Fibroblast of upper back skin (primary cell): ENCODE measurements around the gene CHMP6.

Experiments used
- DNase-seq: peaks from one replicate; pipeline ENCODE4 v3.0.0-alpha.2; 2013

Gene CHMP6

DNA sequence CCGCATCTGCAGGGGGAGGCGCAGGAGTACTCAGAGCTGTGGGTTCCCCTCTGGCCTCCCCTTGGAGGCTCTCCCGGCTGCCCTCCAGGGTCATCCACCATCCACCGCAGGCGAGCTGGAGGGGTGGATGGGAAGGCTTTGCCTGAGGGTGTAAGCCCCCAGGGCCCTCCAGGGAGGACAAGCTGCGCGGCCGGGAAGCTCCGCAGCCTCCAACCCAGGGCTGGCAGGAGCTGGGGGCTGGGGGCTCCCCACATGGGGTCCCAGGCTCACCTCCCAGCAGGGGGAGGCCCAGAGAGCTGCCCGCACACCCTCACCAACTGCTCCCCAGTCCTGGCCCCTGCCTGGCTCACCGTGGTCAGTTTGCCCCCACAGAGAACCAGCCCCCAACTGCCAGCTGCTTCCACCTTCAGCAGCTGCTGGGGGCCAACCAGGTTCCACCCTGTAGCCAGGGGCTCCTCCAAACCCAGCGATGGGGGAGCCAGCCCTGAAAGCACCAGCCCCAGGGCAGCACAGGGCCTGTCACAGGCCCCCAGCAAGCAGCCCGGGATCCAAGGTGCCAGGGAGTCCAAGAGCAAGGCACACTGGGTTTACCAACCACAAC lies 19.8 kb upstream of the CHMP6 start:
- no peak for DNase-seq

DNA sequence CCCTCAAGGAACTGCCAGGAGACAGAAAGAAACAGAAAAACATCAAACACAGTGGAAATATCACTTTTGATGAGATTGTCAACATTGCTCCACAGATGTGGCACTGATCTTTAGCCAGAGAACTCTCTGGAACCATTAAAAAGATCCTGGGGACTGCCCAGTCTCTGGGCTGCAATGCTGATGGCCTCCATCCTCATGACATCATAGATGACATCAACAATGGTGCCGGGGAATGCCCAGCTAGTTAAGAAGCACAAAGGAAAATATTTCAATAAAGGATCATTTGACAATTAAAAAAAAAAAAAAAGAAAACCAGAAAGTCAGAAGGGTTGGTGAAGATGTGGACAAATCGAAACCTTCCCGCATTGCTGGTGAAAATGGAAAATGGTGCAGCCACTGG lies 14.9 kb upstream of the CHMP6 start:
- DNase-seq: no peak

- no peak for DNase-seq
Observed at GRCh38 chr17:80977172-80977571, 14.5 kb upstream of the CHMP6 start.

GRCh38 chr17:80978499-80979497 lies 12.8 kb upstream of the CHMP6 start:
- DNase-seq: no peak

DNA sequence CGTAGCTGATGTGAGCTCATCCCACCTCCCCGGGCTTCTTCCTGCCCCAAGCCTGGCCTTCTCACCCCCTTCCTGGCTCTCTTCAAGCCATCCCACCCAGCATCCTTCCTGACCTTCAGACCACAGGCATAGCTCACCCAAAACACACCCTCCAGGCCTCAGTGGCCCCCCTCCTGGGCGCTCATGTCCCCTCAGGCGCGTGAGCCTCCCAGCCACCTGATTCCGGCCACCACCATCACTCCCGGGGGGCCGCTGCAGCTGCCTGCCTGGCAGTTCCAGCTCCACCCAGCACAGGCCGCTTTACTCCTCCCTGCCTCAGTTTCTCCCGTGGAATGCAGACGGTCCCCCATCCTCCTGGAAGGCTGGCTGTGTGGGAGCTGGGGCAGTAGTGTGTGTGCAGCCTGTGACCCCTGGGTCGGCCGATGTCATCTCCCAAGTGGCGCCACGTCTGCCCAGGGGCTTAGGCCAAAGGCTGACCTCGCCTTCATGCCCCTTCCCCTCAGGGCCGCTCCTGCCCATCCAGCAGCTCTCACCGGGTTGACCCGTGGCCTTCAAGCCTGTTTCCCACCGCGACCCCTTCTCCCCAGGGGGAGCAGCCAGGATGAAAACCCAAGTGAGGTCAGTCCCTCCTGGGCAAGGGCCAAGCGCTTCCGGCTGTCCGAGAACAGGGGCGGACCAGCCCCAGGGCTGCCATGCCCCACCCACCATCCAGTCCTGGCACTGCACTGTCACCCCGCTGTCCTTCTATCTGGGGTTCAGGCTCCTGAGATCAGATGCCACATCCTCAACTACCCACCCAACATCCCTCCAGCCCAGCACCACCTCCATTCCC lies 11.9 kb upstream of the CHMP6 start:
- no peak for DNase-seq

DNA sequence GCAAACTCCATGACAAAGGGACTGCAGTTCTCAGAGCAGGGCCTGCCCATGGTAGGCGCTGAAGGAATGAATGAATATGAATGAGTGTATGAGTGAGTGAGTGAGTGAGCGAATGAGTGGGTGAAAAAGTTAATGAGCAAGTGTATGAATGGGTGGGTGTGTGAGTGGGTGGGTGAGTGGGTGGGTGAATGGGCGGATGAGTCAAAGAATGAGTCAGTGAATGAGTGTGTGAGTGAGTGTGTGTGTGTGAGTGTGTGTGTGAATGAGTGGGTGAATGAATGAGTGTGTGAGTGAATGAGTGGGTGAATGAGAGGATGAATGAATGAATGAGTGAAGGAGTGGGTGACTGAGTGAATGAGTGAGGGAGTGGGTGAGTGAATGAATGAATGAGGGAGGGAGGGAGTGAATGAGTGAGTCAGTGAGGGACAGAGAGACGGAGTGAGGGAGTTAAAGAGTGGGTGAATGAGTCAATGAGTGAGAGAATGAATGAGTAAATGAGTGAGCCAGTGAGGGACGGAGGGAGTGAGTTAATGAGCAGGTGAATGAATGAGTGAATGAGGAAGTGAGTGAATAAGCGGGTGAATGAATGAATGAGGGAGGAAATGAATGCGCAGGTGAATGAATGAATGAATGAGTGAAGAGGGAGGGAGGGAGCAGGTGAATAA lies 11.1 kb upstream of the CHMP6 start:
- peak; percentile 19 for DNase-seq

- no peak for DNase-seq
Observed at GRCh38 chr17:80981062-80981902, 10.4 kb upstream of the CHMP6 start.

- DNase-seq: no peak
Observed at GRCh38 chr17:80981929-80982425, 9.7 kb upstream of the CHMP6 start.

DNA sequence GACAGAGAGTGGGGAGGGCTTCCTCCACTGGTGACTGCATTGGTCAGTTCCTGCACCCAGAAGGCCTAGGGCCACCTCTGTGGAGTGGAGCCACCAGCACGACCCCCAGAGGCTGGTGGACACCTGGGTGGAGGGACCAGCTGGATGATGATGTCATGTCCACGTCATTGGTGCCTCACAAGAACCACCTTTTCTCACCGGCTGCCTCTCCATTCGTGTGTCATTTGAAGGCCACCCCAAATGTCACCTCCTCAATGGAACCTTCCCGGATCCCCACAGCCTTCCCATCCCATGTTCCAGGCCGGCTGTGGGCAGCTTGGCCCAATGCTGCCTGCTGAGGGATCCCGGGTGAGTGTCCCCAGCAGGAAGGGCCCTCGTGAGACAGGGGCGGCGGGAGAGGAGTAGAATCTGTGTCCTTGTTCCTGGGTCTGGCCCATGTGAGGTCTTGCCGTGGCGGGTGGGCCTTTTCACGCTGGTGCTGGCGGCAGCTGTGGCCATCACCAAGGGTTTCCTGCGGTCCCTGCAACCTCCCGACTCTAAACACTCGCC lies 9.1 kb upstream of the CHMP6 start:
- no peak for DNase-seq

- DNase-seq: no peak
Observed at GRCh38 chr17:80983545-80983944, 8.1 kb upstream of the CHMP6 start.

- DNase-seq: peak; percentile 97
Observed at GRCh38 chr17:80984749-80985148, 6.9 kb upstream of the CHMP6 start.

GRCh38 chr17:80986046-80986445 lies 5.6 kb upstream of the CHMP6 start:
- no peak for DNase-seq

DNA sequence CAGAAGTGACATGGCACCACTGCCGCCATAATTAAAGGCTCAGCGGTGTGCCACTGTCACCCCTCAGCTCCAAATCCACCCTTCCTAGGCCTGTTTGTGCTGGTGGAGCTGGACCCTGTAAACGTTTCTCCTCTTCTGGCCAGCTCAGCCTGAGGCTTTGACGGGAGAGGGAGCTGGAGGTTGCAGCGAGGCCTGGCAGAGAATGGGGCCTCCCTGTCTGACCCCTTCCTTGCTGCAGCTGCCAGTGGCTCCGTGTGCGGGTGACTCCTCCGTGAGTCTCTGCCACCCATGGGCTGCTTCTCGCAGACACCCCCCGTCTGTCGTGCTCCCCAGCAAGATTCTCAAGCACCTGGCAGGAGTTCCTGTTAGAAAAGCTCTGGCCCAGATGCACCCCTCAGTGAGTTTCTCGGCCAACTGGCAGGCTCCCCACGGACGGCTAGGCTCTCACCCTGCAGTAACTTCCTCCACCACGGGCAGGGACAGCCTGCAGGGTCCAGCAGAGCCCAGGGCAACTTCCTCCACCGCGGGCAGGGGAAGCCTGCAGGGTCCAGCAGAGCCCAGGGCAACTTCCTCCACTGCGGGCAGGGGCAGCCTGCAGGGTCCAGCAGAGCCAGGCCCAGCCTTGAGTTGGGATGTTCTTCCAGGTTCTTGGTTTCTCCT lies 4.7 kb upstream of the CHMP6 start:
- DNase-seq: no peak

- no peak for DNase-seq
Observed at GRCh38 chr17:80987941-80988461, 3.6 kb upstream of the CHMP6 start.

GRCh38 chr17:80989586-80989913 lies 2.1 kb upstream of the CHMP6 start:
- no peak for DNase-seq

GRCh38 chr17:80990921-80991644 lies 558 bp upstream of the CHMP6 start:
- DNase-seq: no peak

DNA sequence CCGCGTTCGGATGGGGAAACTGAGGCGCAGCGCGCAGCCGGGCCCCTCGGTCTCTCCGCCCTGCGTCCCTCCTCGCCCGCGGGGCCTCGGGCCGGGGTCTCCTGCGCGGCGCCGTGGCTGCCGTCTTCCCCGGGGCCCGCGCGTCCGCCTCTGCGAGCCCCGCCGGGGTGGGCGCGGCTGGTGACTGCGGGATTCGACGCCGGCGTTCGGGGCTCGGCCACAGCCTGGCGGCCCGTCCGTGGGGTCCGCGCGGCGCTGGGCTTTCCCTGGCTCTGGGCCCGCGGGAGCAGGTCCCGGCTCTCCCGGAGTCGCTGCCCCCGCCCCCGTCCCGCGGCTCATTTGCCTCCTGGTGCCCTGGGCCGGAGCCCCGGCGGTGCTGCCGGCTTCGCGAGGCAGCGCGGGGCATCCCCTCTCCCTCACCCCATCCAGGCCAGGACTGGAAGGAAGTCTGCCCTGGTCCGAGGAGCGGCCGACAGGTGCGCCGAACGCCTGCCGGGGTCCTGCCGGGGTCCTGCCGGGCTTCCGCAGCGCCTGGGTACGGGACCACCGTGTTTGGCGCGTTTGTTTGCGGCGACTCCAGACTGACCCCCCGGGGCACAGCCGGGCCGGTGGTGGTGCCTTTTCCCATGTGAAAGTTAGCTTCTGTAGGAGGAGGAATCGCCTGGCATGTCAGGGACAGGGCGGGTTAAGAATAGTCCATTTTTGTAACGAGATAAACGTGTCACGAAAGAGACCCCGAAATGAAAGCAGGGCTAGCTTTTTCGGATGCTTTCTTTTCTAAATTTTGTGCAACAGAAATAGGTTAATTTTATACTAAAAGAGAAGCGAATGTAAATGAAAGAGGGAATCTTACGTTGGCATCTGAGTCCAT lies 671 bp downstream of the CHMP6 start:
- DNase-seq: no peak

- DNase-seq: no peak
Observed at GRCh38 chr17:80992948-80993624, 1.4 kb downstream of the CHMP6 start.
